Stimulated activated CD4-positive, alpha-beta T cell treated with anti-CD3 and anti-CD28 coated beads, Interleukin-15, amount 100 ng/mL, for 48 hours (primary cell): ENCODE data around the gene CAMK2D.

Experiments
- DNase-seq, 2 donors: peaks; one replicate each; pipeline ENCODE4 v3.0.0-alpha.2; 2020; ENCODE audit warnings: low read depth in 2 of 2

CAMK2D gene

GRCh38 chr4:113682730-113683537 lies 78.6 kb downstream of the CAMK2D start:
- peak; percentile 67 to 74 for DNase-seq

DNA sequence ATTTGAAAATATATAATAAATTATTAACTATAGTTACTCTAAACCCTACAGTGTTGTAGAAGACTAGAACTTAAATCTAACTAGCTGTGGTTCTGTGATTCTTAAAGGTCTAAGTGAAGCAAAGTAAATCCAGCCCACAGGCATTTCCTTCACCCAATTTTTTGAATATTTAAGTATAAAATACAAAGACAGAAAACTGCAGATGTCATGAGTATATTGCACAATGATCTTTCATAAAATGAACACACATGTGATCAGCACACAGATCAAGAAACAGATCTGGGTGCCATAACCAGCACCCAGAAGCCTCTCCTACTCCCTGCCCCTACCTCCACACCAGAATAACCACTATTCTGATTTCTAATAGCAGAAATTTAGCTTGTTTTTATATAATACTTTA lies 82.9 kb downstream of the CAMK2D start:
- DNase-seq = no peak

GRCh38 chr4:113677325-113677724 lies 84.2 kb downstream of the CAMK2D start:
- DNase-seq = no peak

DNA sequence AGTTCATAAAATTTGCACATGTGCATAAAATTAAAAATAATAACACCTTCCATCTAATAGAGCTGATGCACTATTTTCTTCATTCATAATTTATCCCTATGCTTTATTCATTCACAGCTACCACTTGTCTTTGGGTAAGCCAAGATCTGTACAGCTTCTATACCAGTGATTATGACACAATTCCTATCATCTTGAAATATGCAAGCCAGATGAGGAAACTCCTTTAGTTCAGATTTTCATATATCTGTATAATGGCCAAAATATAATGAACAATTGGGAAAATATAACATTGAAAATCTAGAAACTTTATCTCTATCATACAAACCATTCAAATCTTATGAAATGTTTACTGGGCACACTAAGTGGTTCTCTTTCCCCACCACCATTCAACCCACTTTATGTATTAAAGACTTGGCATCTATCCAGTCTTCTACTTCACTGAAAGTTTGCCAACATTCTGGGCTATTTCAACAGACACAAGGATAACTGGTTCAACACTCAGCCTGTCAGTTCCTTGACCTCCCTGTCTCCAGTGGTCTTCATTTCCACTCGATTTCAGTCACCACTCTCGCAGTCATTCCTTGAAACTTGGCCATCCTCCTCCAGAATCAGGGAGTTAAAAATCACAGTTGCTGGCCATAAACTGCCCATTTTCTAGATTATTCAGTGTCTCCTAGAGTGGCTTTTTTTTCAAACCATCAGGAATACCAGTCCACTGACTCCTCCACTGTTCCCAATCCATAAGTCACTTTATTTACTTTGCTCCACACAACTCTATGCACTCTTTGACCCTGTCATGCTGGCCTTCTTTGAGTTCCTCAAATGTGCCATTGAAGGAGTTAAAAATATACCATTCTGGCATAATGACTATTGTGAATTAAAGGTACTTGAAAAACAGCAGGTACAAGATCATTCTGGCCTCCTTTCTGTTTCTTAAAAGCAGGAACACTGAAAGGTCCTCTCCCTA lies 85.5 kb downstream of the CAMK2D start:
- DNase-seq = no peak

- DNase-seq = no peak
Measured at GRCh38 chr4:113674733-113675132, 86.8 kb downstream of the CAMK2D start.

DNA sequence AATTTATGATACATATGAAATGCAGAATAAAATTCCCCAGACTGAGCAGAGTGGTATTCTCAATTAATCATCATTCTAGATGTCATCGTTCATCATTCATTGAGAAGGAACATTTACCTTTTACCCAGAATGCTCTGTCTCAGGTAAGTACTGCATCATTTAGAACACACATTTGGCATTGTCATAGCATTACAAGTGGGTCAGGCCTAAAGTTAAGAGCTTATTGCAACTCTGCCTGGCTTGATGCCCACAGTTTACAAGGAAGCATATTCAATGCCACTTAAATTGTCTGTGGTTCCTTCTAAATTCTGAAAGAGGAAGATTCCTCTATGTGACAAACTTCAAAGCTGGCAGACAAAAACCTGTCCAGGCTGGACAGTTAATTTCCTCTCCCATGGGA lies 87.3 kb downstream of the CAMK2D start:
- DNase-seq = no peak

DNA sequence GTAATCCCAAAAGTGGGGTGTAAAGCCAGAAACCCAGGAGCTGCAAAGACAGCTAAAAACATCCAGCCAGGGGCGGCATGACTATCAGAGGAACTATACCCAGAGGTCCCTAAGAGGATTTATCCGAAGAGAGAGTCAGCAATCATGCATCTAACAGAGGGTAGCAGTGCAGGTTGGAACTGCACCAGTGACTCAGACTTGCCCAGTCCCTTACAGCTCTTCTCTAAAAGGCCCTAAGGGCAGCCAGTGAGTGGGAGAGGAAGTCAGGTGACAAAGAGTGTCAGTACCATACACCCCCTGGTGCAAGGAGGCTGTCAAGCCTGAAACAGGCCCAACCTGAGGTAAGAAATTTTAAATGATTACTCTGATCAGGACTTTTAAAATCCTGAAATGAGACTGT lies 88.1 kb downstream of the CAMK2D start:
- peak; percentile 24 to 42 for DNase-seq

- DNase-seq = no peak
Measured at GRCh38 chr4:113666386-113667114, 95.0 kb downstream of the CAMK2D start.

- DNase-seq = no peak
Measured at GRCh38 chr4:113665036-113665435, 96.5 kb downstream of the CAMK2D start.

GRCh38 chr4:113662581-113662980 lies 99.0 kb downstream of the CAMK2D start:
- no peak for DNase-seq

GRCh38 chr4:113659127-113659526 lies 102.4 kb downstream of the CAMK2D start:
- DNase-seq = no peak

DNA sequence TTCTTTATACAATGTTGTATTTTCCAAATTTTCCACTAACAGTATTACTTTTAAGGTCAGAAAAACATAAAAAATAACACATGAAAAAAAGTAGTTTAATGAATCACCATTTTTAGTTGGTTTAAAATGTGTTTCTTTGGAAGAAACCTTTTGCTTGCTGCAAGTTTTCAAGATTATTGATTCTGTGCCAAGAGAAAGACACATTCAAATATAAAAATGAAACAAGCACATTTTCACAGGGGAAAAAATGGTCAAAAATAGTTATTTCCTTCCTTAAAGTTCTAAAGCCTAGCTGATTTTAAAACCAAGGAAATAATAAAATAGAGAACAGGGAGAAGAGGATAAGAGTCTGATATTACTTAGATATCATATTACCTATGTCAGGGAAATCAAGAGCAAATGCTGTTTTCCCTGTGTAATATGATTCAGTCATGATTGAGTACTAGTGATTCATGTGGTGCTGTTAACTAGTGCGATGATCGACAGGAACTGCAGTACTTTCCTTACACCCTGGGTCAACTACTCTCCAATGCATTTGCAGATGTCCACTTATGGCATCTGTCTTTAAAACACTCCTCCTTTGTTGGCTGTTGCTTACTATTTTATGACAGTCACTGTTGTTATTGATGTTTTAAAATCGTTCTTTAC lies 103.8 kb downstream of the CAMK2D start:
- no peak for DNase-seq

DNA sequence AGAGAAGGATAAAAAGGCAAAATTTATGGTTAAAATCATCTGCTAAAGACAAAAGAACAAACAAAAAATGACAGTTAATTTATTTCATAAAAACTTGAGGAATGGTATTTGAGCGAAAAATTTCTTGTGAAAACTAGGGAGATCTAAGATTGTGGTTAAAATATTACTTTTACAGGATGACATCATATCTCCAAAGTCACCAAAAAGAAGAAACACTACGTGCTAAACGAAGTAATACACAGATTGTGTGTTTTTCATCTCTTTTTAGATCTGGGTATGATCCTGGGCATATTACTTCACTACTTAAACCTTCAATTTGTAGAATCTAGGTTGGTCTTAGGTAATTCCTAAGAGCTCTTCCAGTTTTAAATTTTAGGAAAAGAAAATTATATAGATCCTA lies 107.7 kb downstream of the CAMK2D start:
- DNase-seq = no peak

DNA sequence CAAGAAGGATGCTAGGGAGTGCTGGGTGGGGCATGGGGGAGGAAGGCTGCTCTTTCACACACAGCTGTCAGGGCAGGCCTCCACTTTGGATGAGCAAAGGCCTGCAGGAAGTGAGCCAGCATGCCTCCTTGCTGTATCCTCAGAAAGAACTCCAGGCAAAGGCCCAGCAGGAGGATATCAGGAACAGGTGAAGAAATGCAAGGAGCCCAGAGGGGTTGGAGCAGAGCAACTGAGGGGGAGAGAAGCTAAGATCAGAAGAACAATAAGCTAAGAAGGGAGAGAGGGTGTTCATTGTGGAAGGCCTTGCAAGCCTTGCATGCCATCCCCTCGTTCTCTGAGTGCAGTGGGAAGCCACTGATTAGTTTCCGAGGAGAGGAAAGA lies 115.1 kb downstream of the CAMK2D start:
- DNase-seq = no peak

GRCh38 chr4:113645771-113646441 lies 115.6 kb downstream of the CAMK2D start:
- DNase-seq = no peak

- no peak for DNase-seq
Measured at GRCh38 chr4:113645288-113645687, 116.2 kb downstream of the CAMK2D start.

DNA sequence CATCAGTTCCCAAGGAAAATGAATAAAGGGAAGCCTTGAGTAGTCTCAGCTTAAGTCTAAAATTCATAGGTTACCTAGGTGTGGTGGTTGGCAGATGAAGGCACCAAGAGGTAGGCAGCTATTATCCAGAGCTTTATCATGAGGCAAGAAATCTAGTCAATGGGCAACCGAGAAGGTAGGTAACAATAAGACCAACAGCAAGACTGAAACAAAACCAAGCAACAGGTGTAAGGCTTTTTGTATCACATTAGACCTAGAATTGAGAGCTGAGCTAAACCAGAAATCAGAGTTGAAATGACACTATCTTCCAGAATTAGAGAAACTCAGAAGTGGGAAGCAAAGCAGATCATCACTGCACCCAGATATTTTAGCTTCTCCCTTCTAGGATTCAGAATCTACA lies 117.1 kb downstream of the CAMK2D start:
- no peak for DNase-seq

- no peak for DNase-seq
Measured at GRCh38 chr4:113643505-113643904, 118.0 kb downstream of the CAMK2D start.

DNA sequence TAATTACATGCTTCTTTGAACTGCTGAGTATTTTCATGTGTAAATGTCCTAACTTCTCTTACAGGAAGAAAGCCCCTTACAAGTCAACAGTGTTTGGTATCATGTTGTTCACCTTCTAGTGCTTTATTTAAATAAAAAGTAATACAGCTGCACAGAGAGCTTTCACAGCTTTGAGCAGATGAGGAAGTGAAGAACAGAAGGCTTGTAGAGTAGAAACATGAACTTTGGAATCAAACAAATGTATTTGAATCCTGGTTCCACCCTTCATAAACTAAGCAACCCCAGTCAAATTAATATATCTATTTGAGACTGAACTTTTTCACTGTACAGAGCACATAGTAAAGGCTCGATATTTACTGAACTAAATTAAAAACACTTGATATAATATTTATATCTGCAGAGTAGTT lies 120.5 kb downstream of the CAMK2D start:
- DNase-seq = no peak

DNA sequence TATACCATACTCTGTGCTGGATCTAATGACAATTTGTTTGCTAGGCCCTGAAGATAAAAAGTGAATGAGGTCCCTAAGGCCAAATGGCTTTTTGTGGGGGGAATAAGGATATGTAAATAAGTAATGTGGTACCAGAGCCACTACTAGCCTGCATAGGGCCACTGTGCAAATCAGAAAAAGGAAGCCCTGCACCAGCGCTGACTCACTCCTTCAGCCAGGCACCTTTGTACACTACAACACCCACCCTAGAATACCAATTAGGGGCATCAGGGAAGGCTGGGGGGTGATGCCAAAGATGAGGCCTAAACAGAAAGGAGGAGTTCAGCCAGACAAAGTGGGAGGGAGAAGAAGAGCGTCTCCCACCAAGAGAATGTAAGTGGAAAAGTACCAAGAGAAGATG lies 122.2 kb downstream of the CAMK2D start:
- DNase-seq = no peak

GRCh38 chr4:113638562-113638832 lies 123.0 kb downstream of the CAMK2D start:
- DNase-seq = no peak
